Kidney (tissue), 14 donors: ENCODE results near the gene NUDT1. TPM values are rescaled to one million over a fixed set of nuclear protein-coding genes. Genes with fewer than 3 reads are reported as not detected.
A peak's percentile ranks its signal among the peaks of the same experiment; 100 is the strongest.

Experiments
- DNase-seq, 5 donors: peaks; one replicate each; pipeline ENCODE4 v3.0.0-alpha.2; 2013 to 2020
- FAIRE-seq: peaks from 2 replicates; lab custom pipeline; 2012; peaks lifted over from hg19 to GRCh38; lab: Jason Lieb, UNC
- H3K27ac ChIP-seq, 2 donors: one replicate each; pipeline ENCODE4 v1.7.0; 2013; ENCODE audit warnings: low read depth in 2 of 2, low read length in 2 of 2, inconsistent platforms in 1 of 2
- H3K27me3 ChIP-seq: one replicate; pipeline ENCODE4 v1.7.1; 2013; ENCODE audit warnings: low read length, inconsistent platforms; ENCODE audit not compliant: control insufficient read depth, insufficient read depth
- H3K36me3 ChIP-seq, 3 donors: one replicate each; pipeline versions ENCODE4 v1.7.0 to v1.7.1; 2013; ENCODE audit warnings: low read length in 3 of 3, control low read depth in 1 of 3, inconsistent platforms in 1 of 3; ENCODE audit not compliant: insufficient read depth in 3 of 3, control insufficient read depth in 2 of 3
- H3K4me1 ChIP-seq, 3 donors: one replicate each; pipeline versions ENCODE4 v1.7.0 to v1.7.1; 2013; ENCODE audit warnings: low read length in 3 of 3, inconsistent platforms in 1 of 3, low read depth in 1 of 3; ENCODE audit not compliant: control insufficient read depth in 2 of 3, insufficient read depth in 2 of 3
- H3K4me3 ChIP-seq, 3 donors: one replicate each; pipeline versions ENCODE4 v1.7.0 to v1.8.1; 2013; ENCODE audit warnings: low read length in 3 of 3, control low read depth in 1 of 3, inconsistent platforms in 1 of 3
- H3K9ac ChIP-seq, 3 donors: one replicate each; pipeline versions ENCODE4 v1.7.0 to v1.7.1; 2013; ENCODE audit warnings: low read length in 3 of 3, control low read depth in 1 of 3, inconsistent platforms in 1 of 3
- H3K9me3 ChIP-seq, 3 donors: one replicate each; pipeline versions ENCODE4 v1.7.0 to v1.7.1; 2013; ENCODE audit warnings: low read length in 3 of 3, control low read depth in 1 of 3, inconsistent platforms in 1 of 3; ENCODE audit not compliant: control insufficient read depth in 2 of 3, insufficient read depth in 1 of 3
- CTCF ChIP-seq: IDR thresholded peaks from 3 replicates; pipeline ENCODE4 v1.5.1; 2012; ENCODE audit warnings: mild to moderate bottlenecking, moderate library complexity, borderline replicate concordance; ENCODE audit not compliant: insufficient read depth; ENCODE audit errors: extremely low read depth
- intact Hi-C: fragments of 100-400 bp; cut with DNase I; formaldehyde crosslinking; loops from one replicate; pipeline ENCODE4 v1.11.1; 2022
- polyA plus RNA-seq: library from polyadenylated mRNA; stranded (reverse); fragments of 350-450 nt; fragmentation: Illumina TruSeq; extraction: RNeasy Lipid Tissue Mini Kit (QIAGEN cat#74804); gene quantifications from one replicate; pipeline ENCODE4 v1.2.3, GENCODE V29; 2014; ENCODE audit warnings: low read depth, low replicate concordance; ENCODE audit not compliant: insufficient read depth
- total RNA-seq: library from RNA; stranded (reverse); fragmentation: NEBNext Ultra II Directional; extraction: Animal tissue kit (Norgen Biotek cat#: 25700); gene quantifications from one replicate; pipeline ENCODE4 v1.2.1, GENCODE V29; 2021
- donor health status: control.
- donor health status: control.
- donor health status: control.
- donor health status: control.
- donor health status: control.
- donor health status: DM: yes; HTN: yes; CAD: no.
- donor health status: Normal renal cell carcinoma (clear cell type).

Gene NUDT1
- total and polyA plus RNA-seq, 2 donors from 2014 or later = 9.3 to 12.1 TPM

- DNase-seq = peak in 2 of 5 donors; percentile 19 to 60
- H3K4me3 ChIP-seq = peak overlapping the region in 1 of 3 donors; percentile 12
- H3K27ac ChIP-seq = peak overlapping the region in 1 of 2 donors; percentile 20
- peak overlapping the region in 1 of 3 donors; percentile 8 for H3K9ac ChIP-seq
- H3K36me3 ChIP-seq = no peaks in the 10 kb centered on the region
- intact Hi-C loops = no loop called here
- H3K9me3 ChIP-seq = no peaks in the 10 kb centered on the region
- peaks cover 0 to 14% (median 6%) of the 10 kb centered on the region in 3 donors for H3K4me1 ChIP-seq
- no peak for FAIRE-seq
- TF ChIP-seq CTCF = no peak
- no peaks in the 10 kb centered on the region for H3K27me3 ChIP-seq
These were observed 37.9 kb downstream of the NUDT1 start for GRCh38 chr7:2279896-2280295.

- Histone ChIP-seq H3K27me3 (no peaks in the 10 kb centered on the region), H3K27ac (no peak overlapping the region), H3K9me3 (no peaks in the 10 kb centered on the region), H3K4me3 (no peak overlapping the region), H3K36me3 (no peaks in the 10 kb centered on the region), H3K9ac (no peak overlapping the region), H3K4me1 (peaks cover 0 to 14% (median 6%) of the 10 kb centered on the region in 3 donors)
- intact Hi-C loops = no loop called here
- DNase-seq = no peak
- FAIRE-seq = peak; percentile 27
- no peak for TF ChIP-seq CTCF
These were observed 38.4 kb downstream of the NUDT1 start for GRCh38 chr7:2280424-2280823.

- no peaks in the 10 kb centered on the region for H3K27me3 ChIP-seq
- intact Hi-C loops = no loop called here
- no peaks in the 10 kb centered on the region for H3K36me3 ChIP-seq
- H3K27ac ChIP-seq = peak overlapping the region in 1 of 2 donors; percentile 2
- no peak overlapping the region for H3K9ac ChIP-seq
- peaks cover 0 to 14% (median 6%) of the 10 kb centered on the region in 3 donors for H3K4me1 ChIP-seq
- no peaks in the 10 kb centered on the region for H3K9me3 ChIP-seq
- peak in 3 of 5 donors; percentile 17 to 69 (median 61) for DNase-seq
- no peak overlapping the region for H3K4me3 ChIP-seq
- FAIRE-seq = no peak
- TF ChIP-seq CTCF = no peak
These were observed 39.5 kb downstream of the NUDT1 start for GRCh38 chr7:2281541-2281940.
